HG02610 (cell line): ENCODE results near the gene FOXP3.

Experiments
- ATAC-seq: cut with Tn5 transposase; IDR thresholded peaks from one replicate; pipeline ENCODE4 v1.9.1; 2021; ENCODE audit warnings: mild to moderate bottlenecking, moderate library complexity; ENCODE audit not compliant: unreplicated experiment

Gene FOXP3

GRCh38 chrX:49276671-49277534 is 12.4 kb upstream of the FOXP3 start:
- no peak for ATAC-seq

GRCh38 chrX:49276207-49276606 is 11.7 kb upstream of the FOXP3 start:
- no peak for ATAC-seq

GRCh38 chrX:49273181-49273727 is 8.7 kb upstream of the FOXP3 start:
- no peak for ATAC-seq

- no peak for ATAC-seq
Observed at GRCh38 chrX:49272421-49272820, 7.9 kb upstream of the FOXP3 start.

GRCh38 chrX:49271341-49271740 is 6.8 kb upstream of the FOXP3 start:
- ATAC-seq, result no peak

- ATAC-seq, result no peak
Observed at GRCh38 chrX:49270249-49270921, 5.9 kb upstream of the FOXP3 start.

- ATAC-seq, result peak; percentile 14
Observed at GRCh38 chrX:49269767-49270248, 5.3 kb upstream of the FOXP3 start, which contains the start of gene PPP1R3F. PPP1R3F (plus strand) TSS chrX:49269793; CDS start chrX:49269870, 77 bp downstream.

GRCh38 chrX:49269010-49269766 is 4.7 kb upstream of the FOXP3 start:
- ATAC-seq, result peak; percentile 90

GRCh38 chrX:49268702-49269009 is 4.1 kb upstream of the FOXP3 start:
- ATAC-seq, result no peak

- ATAC-seq, result no peak
Observed at GRCh38 chrX:49266523-49267445, 2.3 kb upstream of the FOXP3 start.

GRCh38 chrX:49263631-49264030 is 879 bp downstream of the FOXP3 start:
- ATAC-seq, result no peak

- ATAC-seq, result no peak
Observed at GRCh38 chrX:49262603-49263002, 1.9 kb downstream of the FOXP3 start.

- no peak for ATAC-seq
Observed at GRCh38 chrX:49260221-49260985, 4.1 kb downstream of the FOXP3 start.

- no peak for ATAC-seq
Observed at GRCh38 chrX:49258749-49259124, 5.8 kb downstream of the FOXP3 start.

GRCh38 chrX:49257846-49258748 is 6.4 kb downstream of the FOXP3 start:
- no peak for ATAC-seq

- ATAC-seq, result no peak
Observed at GRCh38 chrX:49257074-49257790, 7.3 kb downstream of the FOXP3 start.

- ATAC-seq, result no peak
Observed at GRCh38 chrX:49256268-49256995, 8.1 kb downstream of the FOXP3 start.
